Measurements from ENCODE around the gene UBASH3B.

UBASH3B gene

DNA sequence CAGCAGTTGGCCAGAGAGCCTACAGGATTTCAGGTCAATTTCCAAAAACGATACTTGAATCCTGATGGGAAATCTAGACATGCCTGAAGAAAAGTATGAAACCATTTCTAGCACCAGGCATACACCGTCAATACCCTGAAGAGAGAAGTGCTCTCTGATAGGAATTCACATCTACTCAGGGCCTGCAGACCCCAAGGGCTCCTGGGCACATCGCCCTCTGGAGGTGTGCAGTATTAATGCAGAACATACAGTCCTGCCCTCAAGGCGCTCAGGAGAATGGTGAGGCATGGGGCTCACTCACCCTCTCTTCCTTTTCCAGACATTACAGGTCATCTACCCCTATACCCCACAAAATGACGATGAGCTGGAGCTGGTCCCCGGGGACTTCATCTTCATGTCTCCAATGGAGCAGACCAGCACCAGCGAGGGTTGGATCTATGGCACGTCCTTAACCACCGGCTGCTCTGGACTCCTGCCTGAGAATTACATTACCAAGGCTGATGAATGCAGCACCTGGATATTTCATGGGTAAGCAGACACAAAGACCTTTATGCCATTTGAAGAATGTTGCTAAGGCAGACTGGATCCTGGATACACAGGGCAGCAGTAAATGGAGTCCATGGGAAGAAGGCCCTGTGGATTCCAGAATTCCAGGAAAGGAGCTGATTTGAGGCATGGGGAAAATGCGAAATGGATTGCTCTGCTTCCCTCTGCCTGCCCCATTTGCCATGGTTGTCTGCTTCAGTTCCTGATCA, 133.4 kb downstream of the UBASH3B start:
- no peak for DNase-seq

GRCh38 chr11:122789907-122790306, 134.4 kb downstream of the UBASH3B start:
- DNase-seq, result no peak

- DNase-seq, result no peak
These were observed 135.9 kb downstream of the UBASH3B start for GRCh38 chr11:122791411-122791810.

DNA sequence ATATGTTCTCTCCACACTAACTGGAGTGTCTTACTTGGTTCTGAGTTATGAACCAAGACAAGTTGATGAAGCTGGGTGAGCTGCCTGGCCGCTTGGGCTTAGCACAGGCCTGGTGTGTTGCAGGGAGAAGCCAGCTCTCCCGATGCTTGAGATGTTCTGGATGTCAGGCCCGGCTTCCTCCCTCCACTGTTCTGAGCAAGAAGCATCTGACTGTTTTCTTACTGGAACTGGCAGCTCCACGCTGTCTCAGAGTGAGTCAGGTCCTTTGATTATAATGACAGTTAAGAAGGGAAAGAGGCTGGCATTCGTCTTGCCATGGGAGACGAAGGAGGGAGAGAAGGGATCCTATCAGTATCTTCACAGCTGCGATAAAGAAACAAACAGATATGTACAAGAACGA, 136.3 kb downstream of the UBASH3B start:
- DNase-seq, result no peak

GRCh38 chr11:122793515-122793914, 138.0 kb downstream of the UBASH3B start:
- DNase-seq, result no peak

DNA sequence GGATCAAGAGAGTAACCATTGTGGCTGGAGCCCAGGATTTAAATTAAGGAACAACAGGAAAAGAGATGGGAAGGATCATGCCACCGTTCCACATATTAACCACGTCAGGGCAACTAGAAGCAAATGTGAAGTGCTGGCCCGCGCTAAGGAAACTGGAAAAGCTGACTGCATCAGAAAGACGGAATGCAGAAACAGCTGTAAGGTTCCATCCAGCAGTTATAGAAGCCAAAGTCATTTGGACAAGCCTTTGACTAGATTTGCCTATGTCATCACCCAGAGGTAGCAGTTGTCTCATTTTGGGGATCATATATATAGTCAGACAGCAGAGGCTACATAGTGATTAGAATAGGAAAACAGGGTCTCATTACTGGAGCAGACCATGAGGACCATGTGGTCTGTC, 139.8 kb downstream of the UBASH3B start:
- DNase-seq, result no peak

- DNase-seq, result peak; percentile 1 to 6
These were observed 140.7 kb downstream of the UBASH3B start for GRCh38 chr11:122796128-122796717.

DNA sequence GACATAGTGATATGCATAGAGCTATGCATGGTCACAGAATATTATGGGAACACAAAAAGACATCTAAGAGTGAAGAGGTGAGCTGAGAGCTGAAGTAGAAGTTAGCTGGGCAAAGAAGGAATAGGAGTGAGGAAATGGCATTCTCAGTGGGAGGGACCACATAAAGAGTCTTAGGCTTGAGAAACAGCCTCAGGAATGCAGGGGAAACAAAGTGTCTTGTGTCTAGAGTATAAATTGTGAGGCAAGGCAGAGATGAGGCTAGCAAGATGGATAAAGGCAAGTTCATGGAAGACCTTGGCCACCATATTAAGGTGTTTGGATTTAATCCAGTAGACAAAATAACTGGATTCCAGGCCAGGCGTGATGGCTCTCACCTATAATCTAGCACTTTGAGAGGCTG, 142.1 kb downstream of the UBASH3B start:
- DNase-seq, result no peak

DNA sequence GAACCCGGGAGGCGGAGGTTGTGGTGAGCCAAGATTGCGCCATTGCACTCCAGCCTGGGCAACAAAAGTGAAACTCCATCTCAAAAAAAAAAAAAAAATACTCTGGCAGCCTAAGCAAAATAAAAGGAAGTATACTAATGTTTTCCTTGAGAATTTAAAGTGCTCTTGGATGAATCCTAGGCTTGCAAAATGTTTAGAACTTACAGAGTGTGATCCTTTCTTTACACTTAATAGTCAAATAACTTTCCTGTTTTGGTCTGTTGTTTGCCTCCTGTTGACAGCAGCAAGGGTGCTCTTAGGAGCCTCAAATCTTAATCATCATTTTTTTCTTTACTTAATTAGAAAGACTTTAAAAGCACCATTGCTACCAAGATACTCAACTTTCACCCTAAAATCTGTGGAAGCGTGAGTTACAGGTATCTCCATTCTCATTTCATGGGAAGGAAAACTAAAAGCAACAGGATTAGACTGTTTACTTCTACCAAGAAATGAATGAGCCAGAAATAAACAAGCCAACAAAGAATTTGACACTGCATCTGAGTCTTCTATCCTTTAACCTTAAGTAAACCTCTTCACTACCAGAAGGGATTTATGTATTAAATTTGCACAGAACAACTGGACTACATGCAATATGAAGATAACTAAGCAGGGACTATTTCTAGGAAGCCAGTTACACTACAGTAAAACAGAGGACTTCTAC, 144.0 kb downstream of the UBASH3B start:
- DNase-seq, result no peak

DNA sequence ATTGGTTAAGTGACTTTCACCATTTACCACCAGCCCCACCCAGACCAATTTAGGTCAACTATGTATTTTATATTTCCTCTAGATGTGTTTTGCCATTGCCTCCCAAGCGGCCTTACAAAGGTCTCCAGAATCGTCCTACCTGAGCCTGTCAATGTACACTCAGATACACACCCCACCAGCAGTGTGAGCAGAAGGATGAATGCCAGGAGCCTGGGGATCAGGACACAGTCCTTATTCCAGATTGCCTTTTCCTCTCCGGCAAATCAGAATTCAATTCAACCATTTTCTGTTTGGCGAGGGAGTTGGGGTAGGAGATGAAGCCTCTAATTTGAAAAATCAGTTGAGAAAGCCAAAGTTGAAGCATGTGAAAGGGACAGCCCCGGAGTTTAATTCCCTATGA, 147.4 kb downstream of the UBASH3B start:
- no peak for DNase-seq

- DNase-seq, result no peak
These were observed 147.8 kb downstream of the UBASH3B start for GRCh38 chr11:122803306-122803705.

- no peak for DNase-seq
These were observed 148.2 kb downstream of the UBASH3B start for GRCh38 chr11:122803716-122804115.

- DNase-seq, result no peak
These were observed 148.6 kb downstream of the UBASH3B start for GRCh38 chr11:122804161-122804560.

DNA sequence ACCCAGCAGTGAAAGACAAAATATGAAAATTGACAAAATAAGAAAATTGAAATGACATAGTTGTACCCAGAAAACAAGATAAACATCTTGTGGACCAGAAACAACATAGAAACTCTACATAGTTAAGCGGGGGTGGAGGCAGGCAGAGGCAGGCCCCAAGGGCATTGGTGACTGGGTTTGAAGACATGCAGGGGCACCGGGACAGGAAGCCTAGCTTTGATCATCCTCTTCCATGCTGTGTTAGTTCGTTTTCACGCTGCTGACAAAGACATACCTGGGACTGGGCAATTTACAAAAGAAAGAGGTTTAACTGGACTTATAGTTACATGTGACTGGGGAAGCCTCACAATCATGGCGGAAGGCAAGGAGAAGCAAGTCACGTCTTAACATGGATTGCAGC, 149.3 kb downstream of the UBASH3B start:
- no peak for DNase-seq

- DNase-seq, result no peak
These were observed 152.4 kb downstream of the UBASH3B start for GRCh38 chr11:122807731-122808477.

DNA sequence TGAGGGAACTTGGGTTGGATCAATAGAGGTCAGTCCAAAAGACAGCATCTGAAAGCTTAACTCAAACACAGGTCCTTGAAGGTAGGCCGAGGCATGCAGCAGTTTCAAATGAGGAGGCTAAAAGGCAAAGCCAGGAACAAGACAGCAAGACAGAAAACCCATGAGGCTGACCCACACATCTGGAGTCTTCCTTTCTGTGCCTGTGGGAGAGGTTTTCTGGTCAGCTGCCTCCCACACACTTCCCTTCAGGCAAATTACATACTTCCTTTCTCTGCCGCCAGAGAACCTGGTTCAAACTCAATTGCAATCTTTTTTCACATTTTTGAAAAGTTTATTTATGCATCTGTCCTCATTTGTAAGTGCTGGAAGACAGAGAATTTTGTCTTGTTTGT, 153.0 kb downstream of the UBASH3B start:
- DNase-seq, result no peak

GRCh38 chr11:122809866-122810265, 154.3 kb downstream of the UBASH3B start:
- no peak for DNase-seq

DNA sequence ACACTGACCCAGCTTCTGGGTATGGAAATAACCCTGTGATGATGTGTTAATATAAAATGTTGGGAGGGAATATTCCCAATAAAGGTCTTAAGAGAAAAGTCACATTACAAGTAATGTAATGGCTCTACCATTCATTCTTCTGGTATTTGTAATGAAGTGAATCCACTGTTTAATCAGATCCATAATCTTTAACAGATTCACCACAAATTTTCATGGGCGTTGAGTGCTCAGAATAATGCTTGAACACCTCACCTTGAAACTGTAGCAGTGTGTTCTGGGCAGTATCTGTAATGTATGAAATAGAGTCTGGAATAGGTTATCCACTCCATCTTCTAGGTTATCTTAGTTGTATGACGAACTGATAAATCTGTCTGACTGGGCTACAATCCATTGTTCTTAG, 156.2 kb downstream of the UBASH3B start:
- no peak for DNase-seq

GRCh38 chr11:122812638-122813037, 157.1 kb downstream of the UBASH3B start:
- no peak for DNase-seq

DNA sequence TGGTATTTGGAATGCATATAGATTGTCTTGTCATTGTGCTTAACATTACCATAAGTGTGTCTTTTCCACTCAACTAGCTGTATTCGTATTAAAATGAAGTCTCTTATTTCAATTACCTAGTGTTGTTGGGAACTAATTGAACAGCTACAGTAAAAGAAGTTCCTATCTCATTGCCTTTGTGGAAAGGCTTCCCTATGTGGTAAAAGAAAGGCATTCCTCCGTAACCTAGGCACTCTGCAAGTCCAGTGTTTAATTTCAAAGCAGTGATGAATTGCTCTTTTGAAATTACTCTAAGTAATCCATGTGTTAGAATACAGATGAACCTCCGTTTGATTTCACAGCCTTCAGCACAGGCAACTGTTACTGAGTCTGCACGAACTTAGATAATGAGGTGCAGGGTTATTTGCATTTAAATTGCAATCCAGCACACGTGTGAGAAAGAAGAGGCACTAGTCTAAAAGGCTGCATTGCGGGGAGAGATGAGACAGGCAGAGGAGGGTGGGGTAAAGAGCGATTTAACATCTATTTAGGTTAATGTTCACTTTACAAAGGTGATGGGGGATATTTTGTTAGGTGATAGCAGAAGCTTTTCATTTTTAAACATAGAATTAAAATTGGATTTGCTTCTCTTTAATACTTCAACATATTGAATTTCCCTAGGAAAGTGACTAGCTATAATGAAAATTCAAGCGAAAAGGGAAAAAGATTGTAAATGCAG, 157.8 kb downstream of the UBASH3B start:
- DNase-seq, result no peak

DNA sequence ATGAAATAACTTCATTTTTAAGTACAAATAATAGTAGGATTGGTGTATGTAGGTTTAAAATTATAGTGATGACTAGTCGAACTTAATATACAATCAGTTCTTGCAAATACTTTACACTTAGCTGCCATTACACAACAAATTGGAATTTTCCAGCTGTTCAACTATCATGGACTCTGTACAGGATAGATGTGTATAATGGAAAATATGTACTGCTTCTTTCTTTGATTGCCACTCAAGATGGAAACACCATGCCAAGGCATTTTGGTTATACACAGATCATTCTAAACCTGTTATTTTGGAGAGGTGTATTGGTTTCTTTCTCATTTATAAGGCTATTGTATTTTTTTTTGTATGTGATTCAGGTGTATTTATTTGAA, 158.4 kb downstream of the UBASH3B start:
- DNase-seq, result no peak

GRCh38 chr11:122814401-122814800, 158.9 kb downstream of the UBASH3B start:
- DNase-seq, result peak in 1 of 2 experiments; percentile 11

GRCh38 chr11:122815900-122816299, 160.4 kb downstream of the UBASH3B start:
- DNase-seq, result no peak
